ENCODE data around the gene SYCE3.

DNA sequence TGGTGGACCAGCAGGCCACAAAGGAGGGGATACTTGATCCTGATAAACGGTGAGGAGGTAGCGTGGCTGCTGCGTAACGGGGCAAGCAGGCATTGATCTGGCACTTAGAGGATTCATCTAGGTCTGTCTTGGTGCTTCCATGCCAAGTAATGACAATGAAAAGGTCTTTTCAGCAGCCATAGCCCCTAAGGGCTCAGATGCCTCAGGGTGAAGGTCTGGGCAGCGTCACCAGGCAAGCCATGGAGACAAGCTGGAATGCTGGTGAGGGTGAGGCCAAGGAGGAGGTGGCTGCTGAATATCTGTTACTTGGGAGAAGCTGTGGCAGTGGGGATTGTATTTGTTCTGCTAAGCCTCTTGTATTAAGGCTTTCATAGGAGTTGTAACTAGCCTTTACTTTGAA is 24.7 kb upstream of the SYCE3 start:
- TF ChIP-seq CTCF (conservative IDR thresholded peaks at IDR 0.05; ENCODE audit: low read length) (no peak), EZH2phosphoT487 (IDR thresholded peaks at IDR 0.05; ENCODE audit: borderline replicate concordance) (no peak)

Measured in Loucy (cell line).